Smooth muscle cell of the brain vasculature (primary cell): ENCODE results near the gene TNFRSF25.
"Not testable (repeated sequence)": the region's sequence is repeated elsewhere in the genome, so short reads cannot be mapped to it uniquely, and the experiment has no call there.

Experiments used
- DNase-seq: peaks from one replicate; pipeline ENCODE4 v3.0.0-alpha.2; 2012; ENCODE audit warnings: low read depth, low spot score

TNFRSF25 gene

GRCh38 chr1:6450943-6451373, 15.0 kb downstream of the TNFRSF25 start:
- no peak for DNase-seq

- not testable (repeated sequence) for DNase-seq
Observed at GRCh38 chr1:6450486-6450885, 15.5 kb downstream of the TNFRSF25 start.

GRCh38 chr1:6450005-6450450, 15.9 kb downstream of the TNFRSF25 start:
- DNase-seq = no peak

- no peak for DNase-seq
Observed at GRCh38 chr1:6448749-6449631, 17.0 kb downstream of the TNFRSF25 start.

- DNase-seq = no peak
Observed at GRCh38 chr1:6447818-6448748, 17.9 kb downstream of the TNFRSF25 start.

- no peak for DNase-seq
Observed at GRCh38 chr1:6447016-6447817, 18.8 kb downstream of the TNFRSF25 start.

- DNase-seq = no peak
Observed at GRCh38 chr1:6446665-6447015, 19.3 kb downstream of the TNFRSF25 start.

- not testable (repeated sequence) for DNase-seq
Observed at GRCh38 chr1:6445929-6446328, 20.0 kb downstream of the TNFRSF25 start.

GRCh38 chr1:6445062-6445763, 20.8 kb downstream of the TNFRSF25 start:
- DNase-seq = no peak

- DNase-seq = no peak
Observed at GRCh38 chr1:6444377-6444776, 21.6 kb downstream of the TNFRSF25 start.

- no peak for DNase-seq
Observed at GRCh38 chr1:6443339-6444115, 22.4 kb downstream of the TNFRSF25 start.

GRCh38 chr1:6441586-6441985, 24.4 kb downstream of the TNFRSF25 start:
- DNase-seq = no peak

GRCh38 chr1:6440198-6441126, 25.5 kb downstream of the TNFRSF25 start:
- DNase-seq = no peak

GRCh38 chr1:6438047-6438525, 27.9 kb downstream of the TNFRSF25 start:
- DNase-seq = no peak

- DNase-seq = not testable (repeated sequence)
Observed at GRCh38 chr1:6437012-6437700, 28.8 kb downstream of the TNFRSF25 start.

- not testable (repeated sequence) for DNase-seq
Observed at GRCh38 chr1:6436277-6436676, 29.7 kb downstream of the TNFRSF25 start.

GRCh38 chr1:6435547-6435946, 30.4 kb downstream of the TNFRSF25 start:
- no peak for DNase-seq

GRCh38 chr1:6435129-6435528, 30.8 kb downstream of the TNFRSF25 start:
- DNase-seq = no peak
